Activated CD4-positive, alpha-beta T cell treated with anti-CD3 and anti-CD28 coated beads, Interleukin-2, amount 50 U/mL, for 24 hours (primary cell): ENCODE results near the gene CHMP6.

Experiments used
- DNase-seq, 2 donors: peaks; one replicate each; pipeline ENCODE4 v3.0.0-alpha.2; 2020; ENCODE audit warnings: low read depth in 1 of 2, low spot score in 1 of 2

Gene CHMP6

DNA sequence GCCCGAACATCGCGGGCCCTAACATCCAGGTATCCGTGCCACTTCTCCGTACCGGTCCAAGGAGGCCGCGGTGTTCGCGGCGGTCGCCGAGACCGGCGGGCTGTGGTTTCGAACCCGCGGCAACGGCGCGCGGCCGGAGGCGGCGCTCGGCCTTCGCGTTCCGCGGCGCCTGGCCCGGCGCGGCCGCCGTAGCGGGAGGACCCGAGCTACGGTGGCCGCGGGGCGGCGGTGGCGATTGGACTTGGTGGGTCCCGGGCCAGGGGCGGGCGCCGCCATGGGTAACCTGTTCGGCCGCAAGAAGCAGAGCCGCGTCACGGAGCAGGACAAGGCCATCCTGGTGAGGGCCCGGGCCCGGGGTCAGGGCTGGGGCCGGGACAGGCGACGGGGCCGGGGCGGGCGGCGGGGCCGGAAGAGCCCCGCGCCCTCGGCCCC, at the start of gene CHMP6:
TSS of gene CHMP6 (plus strand) at position 197 of the 432 bp plus-strand sequence. CDS start at position 275, 78 bp downstream.
- peak; percentile 58 to 59 for DNase-seq

DNA sequence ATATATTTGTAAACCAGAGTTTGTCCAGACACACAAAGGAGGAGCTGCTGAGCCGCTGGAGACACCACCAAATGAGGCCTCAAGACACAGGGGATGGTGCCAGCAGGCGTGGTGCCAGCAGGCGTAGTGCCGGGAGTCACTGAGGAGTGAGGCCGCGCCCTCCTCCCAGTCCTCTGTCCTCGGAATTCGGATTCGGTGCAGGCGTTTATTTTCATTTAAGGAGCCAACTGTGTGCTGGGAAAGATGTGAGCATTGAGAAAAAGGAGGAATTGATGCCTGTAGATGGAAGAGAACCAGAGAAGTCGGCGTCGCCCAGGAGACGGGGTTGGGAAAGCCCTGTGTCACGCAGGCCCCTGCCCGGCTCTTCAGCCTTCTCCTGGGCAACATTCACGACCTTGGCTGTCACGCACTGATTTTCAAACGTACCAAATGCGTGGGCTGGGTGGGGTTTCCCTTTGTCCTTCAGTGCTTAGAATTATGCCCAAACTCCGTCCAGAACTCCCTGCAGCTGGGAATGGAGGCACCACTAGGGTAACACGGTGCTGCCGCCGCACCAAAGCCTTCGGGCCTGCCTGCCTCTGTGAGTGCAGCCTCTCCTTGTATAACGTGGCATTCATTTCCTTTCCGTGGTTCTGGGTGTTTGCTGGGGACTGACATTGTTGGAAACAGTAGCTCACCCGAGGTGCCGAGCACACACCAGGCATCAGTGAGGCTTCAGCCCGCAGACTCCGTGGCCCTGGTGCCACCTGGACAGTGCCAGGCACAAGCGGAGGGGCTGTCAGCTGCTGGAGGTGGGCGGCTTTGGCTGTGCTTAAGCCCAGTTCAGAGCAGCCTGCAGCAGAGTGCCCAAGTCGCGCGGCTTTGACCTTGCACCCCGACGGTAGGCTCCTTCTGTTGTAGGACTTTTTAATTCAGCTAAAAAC, 49.0 kb upstream of the CHMP6 start:
- DNase-seq: no peak

DNA sequence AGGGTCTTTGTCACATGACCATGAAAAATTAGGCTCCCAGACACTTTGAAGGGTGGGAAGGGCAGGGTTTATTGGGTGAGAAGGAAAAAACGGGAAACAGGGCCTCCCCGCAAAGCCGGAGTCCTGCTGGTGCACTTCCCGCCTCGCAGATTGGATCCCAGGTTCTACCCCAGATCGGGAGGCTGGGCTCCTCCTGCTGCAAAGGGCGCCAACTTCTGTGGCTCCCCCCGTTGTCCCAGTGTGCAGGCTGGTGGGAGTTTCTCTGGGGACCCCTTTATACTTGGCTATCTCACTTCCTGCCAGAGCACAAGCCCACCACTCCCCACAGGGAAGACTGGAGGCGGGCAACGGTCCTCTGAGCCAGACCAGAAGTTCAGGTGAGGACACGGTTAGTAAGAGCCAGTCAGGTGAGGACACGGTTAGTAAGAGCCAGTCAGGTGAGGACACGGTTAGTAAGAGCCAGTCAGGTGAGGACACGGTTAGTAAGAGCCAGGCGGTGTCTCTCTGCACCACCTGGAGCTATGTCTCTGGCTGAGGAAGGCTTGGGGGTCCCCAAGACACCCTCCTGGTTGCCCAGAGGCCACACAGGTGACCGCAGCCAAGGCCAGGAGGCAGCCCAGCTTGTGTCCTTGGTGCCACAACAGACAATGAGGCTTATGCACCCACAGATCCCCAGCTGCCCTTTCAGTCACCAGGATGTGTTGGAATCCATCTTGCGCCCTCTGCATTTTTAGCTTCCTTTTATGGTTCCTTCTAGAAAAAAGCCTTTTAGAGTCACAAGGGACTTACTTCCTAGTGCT, 48.1 kb upstream of the CHMP6 start:
- DNase-seq: no peak

DNA sequence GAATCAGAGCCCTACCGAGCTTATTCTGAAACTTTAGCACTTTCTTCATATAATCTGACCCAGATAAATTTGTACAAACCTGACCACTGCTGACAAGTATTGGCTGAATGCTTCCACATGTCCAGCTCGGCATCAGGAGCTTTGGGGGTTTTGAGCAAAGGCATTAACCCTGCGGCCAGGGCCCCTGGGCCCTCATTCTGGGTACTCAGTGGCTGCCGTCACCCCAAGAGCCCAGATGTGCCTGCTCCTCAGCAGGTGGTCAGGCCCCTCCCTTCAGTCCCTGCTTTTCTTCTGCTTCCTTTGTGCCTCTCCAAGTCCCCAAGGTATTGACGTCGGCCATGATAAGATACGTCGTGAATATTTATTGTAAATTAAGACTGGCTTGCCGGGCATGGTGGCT, 47.3 kb upstream of the CHMP6 start:
- no peak for DNase-seq

DNA sequence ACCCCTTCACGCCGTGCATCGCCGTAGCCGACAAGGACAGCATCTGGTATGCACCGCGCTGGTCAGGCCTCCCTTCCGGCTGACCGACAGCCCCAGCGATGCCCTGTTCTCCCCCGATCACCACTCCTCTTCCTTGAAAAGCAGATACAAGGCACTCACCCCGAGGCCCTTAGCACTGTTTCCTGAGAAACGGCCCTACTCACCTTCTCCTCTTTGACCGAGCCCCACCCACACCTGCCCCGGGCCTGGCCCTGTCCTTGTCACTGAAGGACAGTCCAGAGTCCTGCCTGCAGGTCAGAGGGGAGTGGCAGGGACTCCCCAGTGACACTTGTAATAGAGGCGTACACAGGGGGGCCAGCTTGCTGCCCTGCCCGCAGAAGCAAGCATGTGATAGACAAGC, 45.9 kb upstream of the CHMP6 start:
- no peak for DNase-seq

DNA sequence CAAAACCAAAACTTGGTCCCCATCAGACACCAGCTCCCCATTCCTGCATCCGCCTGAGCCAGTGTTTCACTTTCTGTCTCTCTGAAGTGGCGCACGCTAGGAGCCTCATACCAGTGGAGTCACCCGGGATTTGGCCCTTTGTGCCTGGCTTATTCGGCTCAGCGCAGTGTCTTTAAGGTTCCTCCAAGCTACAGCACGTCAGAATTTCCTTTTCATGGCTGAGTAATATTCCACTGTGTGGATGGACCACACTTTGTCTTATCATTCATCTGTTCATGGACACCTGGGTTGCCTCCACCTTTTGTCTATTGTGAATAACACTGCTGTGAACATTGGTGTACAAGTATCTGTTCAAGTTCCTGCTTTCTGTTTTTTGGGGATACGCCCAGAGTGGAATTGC, 45.2 kb upstream of the CHMP6 start:
- no peak for DNase-seq

DNA sequence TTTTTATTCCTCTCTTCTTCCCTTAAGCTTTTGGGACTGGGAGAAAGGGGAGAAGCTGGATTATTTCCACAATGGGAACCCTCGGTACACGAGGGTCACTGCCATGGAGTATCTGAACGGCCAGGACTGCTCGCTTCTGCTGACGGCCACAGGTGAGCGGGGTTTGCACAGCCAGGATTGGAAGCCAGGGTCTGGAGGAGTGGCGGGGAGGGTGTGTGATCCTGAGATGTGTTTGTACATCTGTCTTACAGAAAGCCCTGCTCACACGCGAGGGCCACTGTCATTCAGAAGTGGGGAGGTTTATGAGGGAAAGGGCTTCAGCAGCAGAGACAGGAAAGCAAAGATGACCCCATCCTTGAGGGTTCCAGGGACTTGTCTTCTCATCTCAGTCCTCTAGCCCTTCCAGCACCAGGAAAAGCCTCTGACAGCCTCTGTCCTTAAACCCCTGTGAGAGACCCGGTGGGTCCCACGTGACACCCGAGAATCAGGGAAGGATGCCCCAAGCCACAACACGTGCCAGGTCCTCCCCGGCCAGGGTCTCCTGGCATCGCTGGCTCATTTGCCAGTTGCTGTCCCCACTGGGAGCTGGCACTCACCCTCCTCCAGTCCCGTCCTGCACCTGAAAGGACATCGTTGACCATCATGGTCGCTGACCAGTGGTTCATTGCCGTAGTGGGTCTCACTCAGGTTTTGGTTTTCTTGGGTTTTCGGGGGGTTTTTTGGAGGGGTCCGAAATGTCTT, 44.3 kb upstream of the CHMP6 start:
- no peak for DNase-seq

DNA sequence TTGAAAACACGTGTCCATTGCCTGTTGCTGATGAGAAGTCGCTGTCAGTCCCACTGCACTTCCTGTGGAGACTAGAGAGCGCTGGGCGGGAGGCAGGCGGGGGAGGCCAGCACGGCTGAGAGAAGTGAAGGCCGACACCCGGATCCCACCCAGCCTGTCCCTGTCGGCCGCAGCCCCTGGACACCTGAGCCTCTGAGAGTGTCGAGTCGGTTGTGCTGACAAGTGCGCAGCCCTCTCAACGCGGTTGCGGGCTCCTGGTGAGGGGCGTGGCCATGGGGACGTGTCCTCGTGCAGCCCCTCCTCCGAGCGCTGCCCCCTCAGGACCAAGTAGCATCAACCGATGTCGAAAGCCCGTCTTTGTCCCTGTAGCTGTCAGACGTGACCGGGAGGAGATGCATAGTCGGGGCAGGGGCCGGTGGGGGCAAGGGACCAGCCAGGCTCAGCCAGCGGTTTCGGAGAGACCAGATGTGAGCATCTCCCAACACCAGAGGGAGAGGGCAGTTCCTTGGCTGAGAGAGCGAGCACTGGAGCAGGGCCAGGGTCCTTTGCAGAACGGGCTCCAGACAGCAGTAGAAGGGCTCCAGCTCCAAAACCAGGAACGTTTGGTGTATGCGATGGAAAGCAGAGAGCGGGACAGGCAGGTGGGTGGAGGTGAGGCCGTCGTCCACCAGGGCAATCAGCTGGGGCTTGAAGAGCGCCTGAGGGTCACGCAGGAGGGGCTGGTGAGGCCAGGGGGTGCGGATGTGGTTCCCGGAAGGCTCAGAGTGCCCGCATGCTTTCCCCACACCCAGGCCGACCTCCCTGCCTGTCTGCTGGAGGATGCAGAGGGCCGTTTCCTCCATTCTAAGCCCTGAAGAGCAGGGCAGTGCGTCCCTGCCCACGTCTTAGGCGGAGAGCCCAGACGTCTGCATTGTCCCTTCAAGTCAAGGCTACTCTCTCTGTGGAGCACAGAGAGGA, 43.3 kb upstream of the CHMP6 start:
- no peak for DNase-seq

DNA sequence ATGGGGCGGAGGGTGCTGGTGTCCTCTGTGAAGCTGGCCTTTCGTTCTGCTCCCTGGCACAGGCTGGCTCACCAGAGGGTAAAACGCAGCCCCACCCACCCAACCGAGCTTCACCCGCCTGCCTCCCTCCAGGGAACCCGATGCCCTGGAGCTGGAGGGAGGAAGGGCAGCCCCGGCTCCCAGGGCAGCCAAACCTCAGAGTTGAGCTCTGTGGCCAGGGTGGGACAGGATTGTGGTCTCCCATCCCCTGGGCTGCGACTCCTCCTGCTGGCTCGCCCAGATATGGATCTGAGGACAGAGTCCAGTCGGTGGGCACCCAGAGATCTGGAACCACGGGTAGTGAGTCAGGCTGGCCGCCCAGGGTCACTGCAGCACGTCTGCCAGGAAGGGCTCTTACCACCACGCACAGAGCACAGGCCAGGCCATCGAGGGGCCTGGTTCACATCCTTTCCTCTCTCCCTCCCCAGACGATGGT, 42.6 kb upstream of the CHMP6 start:
- DNase-seq: no peak

DNA sequence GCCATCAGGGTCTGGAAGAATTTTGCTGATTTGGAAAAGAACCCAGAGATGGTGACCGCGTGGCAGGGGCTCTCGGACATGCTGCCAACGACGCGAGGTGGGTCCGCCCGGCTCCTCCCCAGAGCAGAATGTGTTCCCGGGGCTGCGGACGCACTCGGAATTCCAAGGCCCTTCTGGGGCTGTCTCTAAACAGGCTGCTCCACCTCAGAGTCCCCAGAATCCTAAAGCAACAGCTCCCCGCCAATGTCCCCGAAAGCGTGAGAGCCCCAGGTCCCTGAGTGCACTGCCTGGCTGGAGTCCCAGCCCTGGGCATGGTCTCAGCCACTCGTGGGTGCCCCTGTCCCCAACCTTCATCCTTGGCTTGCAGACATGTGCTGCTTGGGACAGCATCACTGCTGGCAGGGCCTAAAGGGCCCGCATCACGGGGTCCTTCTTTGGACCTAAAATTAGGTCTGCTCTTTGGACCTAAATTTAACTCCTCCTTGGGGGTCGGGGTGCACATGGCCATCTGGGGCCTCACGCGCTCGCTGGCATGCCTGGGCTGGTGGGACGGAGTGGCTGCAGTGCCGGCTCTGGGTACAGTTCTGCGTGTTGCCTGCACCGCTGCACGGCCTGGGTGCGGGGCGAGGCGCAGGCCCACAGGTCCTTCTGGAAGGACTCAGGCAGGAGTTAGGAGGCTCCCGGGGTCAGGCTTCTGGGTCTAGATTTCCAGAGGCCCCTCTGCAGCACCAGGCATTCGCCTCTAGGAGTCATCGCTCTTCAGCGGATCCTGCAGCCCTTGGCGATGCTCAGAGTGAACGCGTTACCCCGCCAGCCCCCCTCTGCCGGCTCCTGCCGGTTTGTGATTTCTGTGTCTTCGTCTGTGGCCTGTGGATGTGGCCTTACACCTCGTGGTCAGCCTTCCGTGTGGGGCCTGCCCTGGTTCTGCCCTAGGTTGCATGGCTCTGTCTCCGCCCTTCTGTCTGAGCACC, 41.9 kb upstream of the CHMP6 start:
- DNase-seq: no peak

DNA sequence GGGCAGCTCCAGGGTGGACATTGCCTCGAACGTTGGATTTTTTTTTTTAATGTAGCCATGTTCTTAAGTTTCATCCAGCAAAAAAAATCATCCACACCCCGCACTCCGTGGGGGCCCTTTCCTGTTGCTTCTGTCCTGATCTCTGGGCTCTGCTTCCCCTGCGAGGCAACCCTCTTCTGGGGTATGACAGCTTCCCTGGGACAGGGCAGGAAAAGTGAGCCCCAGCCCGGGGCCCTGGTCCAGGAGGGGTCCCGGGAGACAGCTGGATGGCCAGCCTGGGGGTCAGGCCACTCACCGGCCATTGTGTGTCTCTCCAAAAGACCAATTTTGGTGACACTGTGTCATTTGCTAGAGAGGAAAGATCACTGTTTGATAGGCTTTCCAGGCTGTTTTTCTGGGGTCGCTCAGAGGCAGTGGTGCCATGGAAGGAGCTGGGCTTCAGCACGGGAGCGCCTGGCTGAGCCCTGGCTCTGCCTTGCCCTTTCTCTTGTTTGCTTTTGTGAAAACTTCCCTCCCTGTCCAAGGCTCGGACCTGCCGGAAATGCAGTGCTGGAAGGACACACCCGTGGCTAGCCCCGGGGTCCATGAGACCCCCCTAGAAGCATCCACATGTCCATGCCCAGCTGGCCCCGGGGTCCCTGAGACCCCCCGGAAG, 41.0 kb upstream of the CHMP6 start:
- DNase-seq: no peak

DNA sequence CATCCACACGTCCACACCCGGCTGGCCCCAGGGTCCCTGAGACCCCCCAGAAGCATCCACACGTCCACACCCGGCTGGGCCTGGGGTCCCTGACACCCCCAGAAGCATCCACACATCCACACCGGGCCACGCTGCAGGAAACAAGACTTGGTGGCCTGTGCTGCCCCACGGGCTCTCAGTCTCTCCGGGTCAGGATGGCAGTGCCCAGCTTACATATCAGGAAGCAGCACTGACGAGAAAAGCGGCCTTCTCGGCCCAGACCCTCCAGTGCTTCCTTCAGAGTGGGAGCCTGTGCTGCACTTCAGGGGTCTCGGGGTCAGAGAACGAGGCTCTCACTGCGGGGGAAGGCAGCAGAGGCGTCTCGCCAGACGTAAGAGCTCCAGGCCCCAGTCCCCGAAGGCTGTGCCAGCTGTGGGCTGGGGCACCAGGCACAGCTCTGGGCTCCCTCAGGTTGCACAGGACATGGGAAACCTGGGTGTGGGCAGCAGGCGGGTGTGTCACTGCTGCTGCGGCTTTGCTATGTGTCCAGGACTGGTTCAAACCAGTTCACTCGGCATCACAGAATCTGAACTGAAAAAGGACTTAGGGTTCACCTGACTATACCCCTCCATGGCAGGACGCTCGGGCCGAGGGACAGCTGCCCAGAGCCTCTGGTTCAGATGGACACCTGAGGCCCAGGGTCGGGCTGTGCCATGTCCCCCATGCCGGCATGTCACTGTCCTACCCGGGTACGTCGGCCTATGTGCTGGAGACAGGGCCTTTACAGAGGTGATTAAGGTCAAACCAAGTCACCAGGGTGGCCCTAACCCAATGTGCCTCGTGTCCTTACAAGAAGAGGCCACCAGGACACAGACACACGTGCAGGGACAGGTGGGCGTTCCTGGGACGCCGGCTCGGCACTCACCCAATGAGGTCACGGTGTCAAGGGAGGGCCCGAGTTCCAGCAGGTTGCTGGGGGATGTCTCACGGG, 40.2 kb upstream of the CHMP6 start:
- DNase-seq: no peak

DNA sequence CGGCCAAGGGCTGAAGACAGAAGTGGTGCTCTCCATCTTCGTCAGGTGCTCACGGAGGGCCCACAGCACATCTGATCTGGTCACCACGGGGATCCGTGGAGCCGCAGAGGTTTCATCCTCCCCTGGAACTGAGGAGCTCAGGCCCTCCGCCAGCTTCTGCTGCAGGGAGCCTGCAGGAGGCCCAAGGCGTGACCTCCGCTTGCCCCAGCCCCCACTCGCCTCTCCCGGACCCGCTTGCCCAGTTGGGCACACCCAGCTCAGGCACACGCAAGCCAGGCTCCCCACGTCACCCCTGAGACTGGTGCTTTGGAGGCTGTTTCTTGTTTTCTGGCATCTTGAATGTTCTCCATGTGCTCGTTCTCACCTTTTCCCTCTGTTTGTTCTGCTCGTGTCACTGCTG, 39.4 kb upstream of the CHMP6 start:
- no peak for DNase-seq

DNA sequence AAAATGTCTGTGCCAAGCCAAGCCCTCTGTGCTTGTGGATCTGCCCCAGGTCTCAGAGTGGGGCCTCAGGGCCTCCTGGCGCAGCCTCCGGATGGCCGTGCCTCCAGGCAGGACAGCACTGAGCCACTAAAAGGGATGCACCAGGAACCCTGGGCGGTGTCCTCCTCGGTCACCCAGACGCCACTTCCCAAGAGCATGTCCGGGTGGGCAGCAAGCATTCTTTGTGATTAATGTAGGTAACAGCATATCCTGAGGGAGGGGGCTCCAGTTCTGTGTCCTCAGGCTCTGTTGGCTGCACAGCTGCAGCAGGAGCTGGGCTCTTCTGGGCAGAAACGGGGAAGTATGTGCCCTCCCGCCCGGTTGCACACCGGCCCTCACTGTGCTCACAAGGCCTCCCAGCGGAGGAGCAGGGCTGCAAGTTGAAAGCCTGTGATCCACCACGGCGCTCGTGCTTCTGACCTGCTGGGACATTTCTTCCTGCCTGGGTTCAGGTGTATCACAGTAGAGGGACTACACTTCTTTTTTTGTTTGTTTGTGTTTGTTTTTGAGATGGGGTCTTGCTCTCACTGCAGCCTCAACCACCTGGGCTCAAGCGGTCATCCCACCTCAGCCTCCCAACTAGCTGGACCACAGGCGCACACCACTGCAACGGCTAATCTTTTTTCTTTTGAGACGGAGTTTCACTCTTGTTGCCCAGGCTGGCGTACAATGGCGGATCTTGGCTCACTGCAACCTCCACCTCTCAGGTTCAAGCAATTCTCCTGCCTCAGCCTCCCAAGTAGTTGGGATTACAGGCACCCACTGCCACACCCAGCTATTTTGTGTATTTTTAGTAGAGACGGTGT, 37.9 kb upstream of the CHMP6 start:
- no peak for DNase-seq

DNA sequence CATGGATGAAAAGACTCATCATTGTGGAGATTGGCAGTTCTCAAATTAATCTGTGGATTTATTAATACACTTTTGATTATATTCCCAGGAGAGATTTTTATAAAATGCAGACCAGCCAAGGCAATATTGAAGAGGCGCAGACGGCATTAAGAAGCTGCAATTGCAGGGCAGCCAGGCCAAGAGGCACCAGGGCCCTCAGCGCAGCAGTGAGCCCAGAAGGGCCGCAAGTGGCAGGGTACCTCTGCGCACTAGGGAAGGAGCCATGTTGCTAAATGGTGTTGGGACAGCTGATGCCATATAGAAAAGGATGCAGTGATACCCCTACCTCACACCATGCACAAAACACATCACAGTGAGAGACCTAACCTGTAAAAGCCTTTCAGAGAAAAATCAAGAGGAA, 36.6 kb upstream of the CHMP6 start:
- no peak for DNase-seq

DNA sequence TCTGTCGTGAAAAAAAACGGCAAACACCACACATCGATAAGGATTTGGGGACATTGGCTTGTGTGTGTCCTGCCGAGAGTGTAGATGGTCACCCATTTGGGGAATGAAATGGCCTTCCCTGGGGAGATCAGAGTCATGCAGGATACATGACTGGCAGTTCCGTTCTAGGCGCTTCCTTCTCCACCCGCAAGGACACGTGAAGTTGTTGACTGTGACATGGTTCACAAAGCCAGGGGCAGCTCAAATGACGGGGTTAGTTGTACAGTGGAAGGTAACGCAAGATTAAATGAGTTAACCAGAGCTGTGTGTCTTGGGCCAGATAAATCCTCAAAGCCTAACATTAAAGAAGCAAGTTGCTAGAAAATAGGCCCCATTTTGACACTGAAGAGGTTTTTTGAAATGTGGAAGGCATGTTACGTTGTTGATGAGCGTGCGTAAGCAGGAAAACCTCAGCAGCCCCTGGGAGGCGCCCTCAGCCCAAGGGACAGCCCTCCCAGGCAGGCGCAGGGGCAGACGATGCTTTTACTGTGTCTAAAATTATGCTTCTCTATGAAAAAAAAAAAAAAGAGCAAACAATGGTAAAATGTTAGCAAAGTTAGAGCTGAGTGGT, 35.9 kb upstream of the CHMP6 start:
- DNase-seq: no peak
